Measurements from ENCODE around the gene SBSN.

SBSN gene

DNA sequence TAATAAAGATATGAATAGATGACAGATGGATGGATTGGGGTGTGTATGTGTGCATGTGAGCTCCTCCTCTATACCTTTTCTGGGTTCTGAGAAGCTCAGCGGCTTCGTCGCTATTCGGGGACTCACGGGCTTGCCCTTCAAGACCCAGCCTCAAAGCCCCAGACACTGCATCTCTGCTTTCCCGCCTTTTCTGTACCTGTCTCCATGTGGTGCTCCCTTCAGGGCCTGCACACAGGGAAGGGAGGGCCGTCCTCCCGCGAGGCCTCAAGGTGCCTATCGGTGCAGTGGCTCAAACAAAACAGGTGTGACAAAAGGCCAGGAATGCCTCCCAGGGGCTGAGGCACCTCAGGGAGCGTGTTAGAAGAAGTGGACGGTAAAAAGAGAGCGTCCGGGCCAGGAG lies 54.0 kb downstream of the SBSN start:
- no peak for DNase-seq (ENCODE audit: low read depth)
